ENCODE results near the gene PACSIN1.
"Not testable (repeated sequence)": the region's sequence is repeated elsewhere in the genome, so short reads cannot be mapped to it uniquely, and the experiment has no call there.

Gene PACSIN1

DNA sequence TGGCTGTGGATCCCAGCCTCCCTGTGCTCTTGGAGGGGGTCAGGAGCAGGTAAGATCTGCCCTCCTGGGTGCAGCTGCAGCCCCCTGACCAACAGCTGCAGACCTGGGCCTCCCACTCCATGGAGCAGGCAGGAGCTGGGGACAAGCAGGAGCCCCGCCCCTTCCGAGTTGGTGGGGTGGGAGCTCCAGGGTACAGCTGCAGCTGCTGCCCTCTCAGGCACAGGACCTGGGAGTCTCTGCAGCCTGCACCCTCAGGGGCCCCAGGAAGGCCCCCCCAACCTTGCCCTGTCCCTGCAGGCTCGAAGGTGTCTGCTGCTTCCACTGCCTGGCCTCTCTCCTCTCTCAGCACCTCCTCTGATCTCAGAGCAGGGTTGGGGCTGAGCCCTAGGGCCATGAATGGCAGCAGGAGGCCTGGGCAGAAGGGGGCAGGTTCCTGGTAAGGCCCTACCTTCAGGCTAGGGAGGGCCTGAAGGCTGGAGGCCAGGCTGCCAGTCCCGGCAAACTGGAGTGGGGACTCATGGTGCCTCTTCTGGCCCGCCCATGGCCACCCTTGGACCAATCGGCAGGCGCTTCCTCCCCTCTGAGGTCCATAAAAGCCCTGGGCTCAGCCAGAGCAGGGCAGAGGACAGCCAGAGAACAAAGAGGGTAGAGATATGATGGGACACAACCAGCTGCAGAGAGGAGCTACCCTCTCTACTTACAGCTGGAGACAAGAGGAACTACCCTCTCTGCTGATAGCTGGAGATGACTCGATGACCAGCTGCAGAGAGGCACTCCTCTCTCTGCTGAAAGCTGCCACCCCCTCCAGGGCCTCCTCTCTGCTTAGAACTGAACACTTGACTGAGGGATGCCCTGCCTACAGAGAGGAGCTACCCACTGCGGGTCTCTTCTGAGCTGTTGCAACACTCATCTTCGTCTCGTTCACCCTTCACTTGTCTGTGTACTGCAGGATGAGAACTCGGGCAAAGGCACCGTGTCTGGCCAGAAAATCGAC, 7.8 kb upstream of the PACSIN1 start:
- DNase-seq (ENCODE audit: low read depth in 4 of 4, low spot score in 1 of 4): no peak

DNA sequence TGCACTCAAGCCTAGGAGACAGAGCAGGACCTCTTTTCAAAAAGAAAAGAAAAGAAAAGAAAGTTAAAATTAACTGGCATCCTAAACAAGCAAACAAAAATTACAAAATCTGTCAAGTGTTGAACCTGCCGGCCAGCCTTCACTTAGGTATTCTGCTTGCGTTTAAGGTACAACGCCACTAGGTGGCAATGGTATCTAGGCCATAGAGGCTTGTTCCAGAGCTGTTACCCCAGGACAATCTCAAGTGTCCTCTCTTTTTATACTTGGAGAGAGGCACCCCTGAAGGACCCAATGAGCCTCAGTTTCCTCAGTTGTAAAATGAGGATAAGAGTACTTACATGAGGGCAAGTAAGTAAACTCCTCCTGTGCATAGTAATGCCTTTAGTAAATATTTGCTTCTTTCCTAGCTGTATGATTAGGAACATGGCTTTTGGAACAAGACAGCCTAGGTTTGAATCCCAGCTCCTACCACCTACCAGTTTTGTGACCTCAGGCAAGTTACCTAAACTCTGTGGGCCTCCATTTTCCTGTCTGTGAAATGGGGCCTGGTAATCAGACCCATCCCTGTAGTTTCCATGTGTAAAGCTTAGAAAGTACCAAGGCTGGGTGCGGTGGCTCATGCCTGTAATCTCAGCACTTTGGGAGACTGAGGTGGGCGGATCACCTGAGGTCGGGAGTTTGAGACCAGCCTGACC, 5.8 kb upstream of the PACSIN1 start:
- peak in 3 of 4 experiments; percentile 11 to 20 (median 20) for DNase-seq (ENCODE audit: low read depth in 4 of 4, low spot score in 1 of 4)

DNA sequence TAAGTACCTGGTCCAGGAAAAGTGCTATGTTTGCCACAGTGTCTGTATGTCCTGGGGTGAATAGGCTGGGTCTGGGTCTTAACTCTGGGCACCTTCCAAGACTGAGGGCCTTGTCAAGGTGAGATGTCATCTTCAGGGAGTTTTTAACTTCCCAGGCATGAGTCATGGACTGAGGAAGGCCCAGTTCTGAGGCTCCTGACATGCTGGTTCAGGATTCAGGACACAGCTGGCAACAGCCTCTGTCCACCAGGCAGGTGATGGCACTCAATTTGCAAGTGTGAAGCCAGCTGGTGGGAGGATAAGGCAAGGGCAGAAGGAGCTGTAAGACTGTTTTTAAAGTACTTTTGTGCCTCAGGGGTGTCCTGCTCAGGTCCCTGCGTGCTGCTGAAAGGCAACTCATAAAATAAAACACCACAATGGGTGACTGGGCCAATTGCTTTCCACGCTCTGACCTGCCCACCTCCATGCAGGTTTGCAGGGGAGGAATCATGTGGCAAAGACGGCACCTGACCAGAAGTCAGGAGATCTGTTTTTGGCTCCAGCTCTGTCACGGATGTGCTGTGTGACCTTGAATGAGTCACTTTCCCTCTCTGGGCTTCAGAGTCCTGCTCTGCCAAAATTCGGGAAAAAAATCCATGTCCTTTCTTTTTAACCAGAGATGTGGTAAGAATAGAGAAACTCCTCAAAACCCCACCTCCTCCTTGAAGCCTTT, 4.9 kb upstream of the PACSIN1 start:
- no peak for DNase-seq (ENCODE audit: low read depth in 4 of 4, low spot score in 1 of 4)

DNA sequence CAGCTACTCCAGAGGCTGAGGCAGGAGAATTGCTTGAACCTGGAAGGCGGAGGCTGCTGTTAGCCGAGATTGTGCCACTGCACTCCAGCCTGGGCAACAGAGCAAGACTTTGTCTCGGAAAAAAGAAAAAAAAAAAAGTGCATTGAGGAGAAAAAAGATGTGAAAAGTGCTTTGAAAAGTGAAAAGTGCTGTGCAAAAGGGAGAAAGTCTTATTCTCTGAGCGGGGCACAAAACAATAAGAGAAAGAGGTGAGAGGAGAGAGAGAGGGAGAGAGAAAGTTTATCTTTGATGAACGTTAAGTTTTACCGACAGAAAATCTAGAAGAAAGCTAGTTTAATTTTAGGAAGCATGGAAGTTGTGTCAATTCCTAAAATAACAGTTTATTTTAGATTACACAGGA, 3.9 kb upstream of the PACSIN1 start:
- DNase-seq (ENCODE audit: low read depth in 4 of 4, low spot score in 1 of 4): no peak

DNA sequence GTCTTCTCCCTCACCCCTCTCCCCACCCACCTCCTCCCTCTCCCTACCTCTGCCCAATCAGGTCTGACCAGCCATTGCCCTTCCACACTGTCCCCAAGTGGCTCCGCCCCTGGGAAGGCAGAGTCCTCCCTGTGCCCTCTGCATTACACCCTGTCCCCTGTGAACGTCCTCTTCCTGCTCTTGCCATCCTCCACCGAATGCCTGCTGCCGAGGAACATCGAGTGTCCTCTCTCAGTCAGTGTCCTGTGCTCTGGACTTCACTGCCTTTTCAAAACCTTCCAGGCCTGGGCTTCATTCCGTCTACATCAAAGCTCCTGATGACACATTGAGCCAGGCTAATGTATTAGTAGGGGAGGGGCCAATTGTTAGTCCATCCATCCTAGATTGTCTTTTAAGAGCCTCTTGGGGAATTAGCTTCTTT, 3.3 kb upstream of the PACSIN1 start:
- DNase-seq (ENCODE audit: low read depth in 4 of 4, low spot score in 1 of 4): no peak

DNA sequence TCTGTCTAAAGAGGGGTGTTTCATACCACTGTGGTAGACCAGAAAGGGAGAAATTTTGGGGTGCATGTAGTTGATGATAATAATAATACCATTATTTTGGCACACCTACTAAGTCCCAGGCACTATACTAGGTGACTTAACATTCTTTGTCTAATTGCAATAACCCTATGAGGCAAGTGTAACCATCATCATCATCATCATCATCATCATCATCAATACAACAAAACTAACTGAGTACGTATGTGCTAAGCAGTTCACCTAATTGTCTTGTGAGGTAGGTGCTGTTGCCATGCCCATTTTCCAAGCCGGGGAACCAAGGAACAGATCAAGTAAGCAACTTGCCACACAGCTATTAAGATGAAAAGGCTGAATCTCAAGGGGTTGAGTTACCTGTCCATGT, 2.6 kb upstream of the PACSIN1 start:
- no peak for DNase-seq (ENCODE audit: low read depth in 4 of 4, low spot score in 1 of 4)

DNA sequence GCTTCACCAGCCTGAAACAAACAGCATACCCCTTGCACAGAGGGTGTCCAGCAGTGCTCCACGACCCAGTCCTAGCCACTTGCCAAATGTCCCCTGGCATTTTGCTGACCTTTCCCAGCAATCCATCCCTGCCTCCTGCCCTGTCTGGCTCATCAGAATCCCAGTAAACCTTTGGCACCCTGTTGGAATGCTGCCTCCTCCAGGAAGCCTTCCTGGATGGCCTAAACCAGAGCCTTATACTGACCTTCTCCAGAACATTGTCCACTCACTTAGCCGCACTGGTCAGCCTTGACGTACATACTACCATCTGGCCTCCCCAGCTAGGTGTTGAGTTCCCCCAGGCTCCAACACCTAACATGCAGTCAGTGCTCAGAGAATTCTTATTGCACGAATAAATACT, 2.0 kb upstream of the PACSIN1 start:
- DNase-seq (ENCODE audit: low read depth in 4 of 4, low spot score in 1 of 4): no peak

DNA sequence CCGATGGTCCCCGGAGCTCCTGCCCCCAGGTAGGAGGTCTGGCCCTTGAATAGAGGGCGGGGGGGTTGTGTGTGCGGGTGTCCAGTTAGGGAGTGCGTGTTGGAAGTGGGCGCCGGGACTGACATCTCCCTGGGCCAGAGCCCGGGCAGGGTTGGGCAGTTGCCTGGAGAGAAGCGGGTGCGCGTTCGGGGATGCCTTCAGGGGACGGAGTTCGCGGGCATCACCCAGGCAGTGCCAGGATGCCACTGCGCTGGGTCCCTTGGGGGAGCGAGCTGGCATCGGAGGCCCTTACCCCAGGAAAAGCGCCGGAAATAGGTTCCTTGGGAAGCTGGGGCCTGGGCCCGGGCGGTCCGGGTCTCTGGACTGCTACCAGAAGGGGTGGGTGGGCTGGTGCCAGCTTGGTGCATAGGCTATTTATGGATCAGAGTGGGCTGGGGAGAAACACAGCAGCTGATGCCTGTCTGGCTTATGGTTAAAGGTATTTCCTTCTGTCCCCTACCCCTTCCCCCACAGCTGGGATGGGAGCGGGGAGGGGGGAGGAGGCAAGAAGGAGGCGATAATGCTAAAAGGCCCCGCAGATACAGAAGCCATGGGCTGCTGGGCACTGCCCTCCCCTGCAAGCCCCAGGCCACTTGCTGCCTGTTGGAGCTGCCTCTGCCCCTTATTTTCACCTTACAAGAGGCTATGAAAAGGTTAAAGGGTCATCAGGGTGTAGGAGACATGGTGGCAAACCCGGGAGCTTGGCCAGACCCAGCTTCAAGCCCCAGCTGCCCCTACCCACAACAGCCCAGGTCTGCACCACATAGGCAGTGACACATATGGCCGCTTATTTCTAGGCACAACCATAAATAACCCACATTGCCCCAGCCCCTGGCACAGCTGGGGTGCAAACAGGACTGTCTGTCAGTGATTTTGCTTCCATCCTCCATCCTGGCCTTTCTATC, 638 bp downstream of the PACSIN1 start:
- DNase-seq (ENCODE audit: low read depth in 4 of 4, low spot score in 1 of 4): no peak

DNA sequence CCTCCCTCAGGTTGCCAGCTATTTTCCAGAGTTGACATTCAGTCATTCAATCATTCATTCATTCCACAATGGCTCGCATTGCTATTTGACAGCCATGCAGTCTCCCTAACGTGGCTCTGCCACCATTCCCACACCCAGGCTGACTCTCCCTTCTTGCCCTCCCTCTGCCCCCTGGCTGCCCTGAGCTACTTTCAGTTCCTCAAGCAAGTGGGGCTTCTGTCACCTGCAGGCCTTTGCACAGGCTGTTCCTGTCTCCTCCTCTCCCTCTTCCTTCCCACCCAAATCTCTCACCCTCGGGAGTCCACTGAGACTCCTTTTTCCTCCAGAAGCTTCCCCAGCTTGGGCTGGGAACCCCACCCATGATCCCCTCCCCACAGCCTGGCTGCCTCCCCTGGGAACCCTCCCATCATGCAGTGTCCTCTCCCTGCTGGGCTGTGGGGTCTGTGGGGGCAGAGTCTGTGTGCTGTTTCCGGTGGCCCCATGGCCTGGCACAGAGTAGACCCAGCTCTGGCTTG, 2.6 kb downstream of the PACSIN1 start:
- DNase-seq (ENCODE audit: low read depth in 4 of 4, low spot score in 1 of 4): no peak

DNA sequence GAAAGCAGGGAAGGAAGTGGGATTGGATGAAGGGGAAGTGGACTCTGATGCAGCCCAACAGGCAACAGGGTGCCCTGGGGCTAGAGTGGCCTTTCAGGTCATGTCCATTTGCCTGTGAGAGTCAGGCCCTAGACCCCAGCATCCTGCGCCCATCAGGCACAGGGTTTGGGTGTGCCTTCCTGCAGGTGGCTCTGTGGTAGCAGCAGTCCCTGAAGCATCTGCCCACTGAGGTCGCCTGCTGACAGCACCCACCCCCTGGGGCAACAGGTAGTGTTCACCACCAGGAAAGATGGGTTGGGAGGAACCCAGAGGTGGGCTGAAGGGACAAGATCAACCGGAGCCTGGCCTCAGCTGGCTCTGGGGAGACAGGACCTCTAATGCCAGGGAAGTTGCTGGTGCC, 3.6 kb downstream of the PACSIN1 start:
- no peak for DNase-seq (ENCODE audit: low read depth in 4 of 4, low spot score in 1 of 4)

DNA sequence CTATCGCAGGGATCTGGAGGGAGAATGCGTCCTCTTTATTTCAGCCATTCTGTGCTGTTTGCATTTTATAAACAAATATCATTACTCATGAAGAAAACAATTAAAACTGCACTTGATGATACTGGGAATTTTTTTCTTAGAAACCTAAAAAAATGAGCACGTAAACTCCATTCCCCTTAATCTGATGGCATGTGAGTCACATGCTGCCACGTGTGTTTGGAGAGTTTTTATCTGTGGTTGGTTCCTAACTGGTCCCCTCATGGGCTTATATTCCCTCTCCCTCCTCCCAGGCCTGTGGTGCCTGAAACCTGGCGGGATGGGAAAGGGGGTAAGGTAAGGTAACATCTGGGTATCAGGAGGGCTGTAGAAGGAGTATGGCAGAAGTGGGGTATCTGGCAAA, 6.5 kb downstream of the PACSIN1 start:
- no peak for DNase-seq (ENCODE audit: low read depth in 4 of 4, low spot score in 1 of 4)

DNA sequence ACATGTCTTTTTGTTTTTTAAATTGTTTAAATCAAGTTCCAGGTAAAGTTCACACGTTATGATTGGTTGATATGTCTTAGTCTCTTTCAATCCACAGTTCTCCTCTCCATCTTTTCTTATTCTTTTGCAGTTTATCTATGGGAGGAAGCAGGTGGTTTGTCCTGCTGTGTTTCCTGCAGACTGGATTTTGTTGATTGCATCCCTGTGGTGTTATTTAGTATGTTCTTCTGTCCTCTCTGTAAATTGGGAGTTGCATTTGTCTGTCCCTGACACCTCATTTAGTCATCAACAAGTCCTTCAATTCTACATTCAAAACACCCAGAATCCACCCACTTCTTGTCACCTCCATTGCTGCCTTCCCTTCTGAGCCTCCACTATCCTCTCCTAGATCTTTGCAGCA, 8.1 kb downstream of the PACSIN1 start:
- DNase-seq (ENCODE audit: low read depth in 4 of 4, low spot score in 1 of 4): no peak

DNA sequence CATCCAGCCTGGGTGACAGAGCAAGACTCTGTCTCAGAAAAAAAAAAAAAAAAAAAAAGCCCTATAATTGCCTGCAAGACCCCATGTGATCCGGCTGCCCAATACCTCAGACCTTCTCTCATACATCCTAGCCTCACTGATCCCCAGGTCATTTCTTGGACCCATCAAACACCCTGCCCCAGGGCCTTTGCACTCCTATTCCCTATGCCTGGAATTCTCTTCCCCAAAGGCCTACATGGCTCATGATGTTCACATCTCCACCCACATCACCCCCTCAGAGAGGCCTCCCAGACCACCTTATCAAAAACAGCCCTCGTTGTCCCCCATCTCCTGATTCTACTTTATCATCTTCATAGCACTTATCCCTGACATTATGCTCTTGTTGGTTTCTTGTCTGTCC, 8.9 kb downstream of the PACSIN1 start:
- no peak for DNase-seq (ENCODE audit: low read depth in 4 of 4, low spot score in 1 of 4)

DNA sequence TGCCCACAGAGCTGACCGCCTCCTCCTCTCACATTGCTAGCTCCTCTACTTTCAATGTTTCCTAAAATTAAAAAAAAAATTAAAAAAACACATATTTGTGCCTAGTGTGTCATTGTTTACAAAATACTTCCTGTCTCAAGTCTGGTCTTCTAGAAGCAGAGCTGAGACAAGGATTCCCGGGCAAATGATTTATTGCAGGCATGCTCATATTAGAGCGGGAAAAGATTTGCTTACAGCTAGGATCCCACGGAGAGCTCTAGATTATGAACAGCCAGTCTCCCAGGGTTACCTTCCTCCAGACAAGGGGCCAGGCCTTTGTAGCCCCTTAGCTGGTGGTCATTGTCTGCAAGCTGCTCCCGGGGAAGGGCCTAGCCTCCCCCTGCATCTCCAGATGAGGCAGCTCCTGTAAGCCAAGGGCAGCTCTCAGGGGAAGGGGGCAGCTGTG, 9.4 kb downstream of the PACSIN1 start:
- no peak for DNase-seq (ENCODE audit: low read depth in 4 of 4, low spot score in 1 of 4)

DNA sequence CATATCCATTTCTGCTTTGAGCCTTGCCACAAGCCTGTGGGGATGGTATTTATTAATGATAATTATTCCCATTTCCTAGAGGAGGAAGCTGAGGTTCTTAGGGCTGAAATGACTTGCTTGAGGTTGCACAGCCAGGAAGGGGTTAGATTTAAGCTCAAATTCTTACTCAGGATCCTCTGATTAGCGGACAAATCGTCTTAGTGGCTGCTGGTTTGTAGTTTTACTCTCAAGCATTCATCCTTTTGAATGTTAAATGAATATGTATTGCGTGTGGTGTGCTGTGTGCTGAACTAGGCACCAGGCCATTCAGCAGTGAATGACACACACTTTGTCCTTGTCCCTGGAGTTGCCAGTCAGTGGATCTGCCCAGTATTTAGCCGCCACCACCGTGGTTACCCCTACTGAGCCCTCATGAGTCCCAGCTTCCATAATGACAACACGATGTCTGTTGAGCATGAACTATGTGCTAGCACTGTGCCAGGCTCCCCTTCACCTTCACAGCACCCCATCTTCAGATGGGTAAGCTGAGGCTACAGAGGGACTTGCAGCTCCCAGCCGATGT, 10.0 kb downstream of the PACSIN1 start:
- DNase-seq (ENCODE audit: low read depth in 4 of 4, low spot score in 1 of 4): no peak

DNA sequence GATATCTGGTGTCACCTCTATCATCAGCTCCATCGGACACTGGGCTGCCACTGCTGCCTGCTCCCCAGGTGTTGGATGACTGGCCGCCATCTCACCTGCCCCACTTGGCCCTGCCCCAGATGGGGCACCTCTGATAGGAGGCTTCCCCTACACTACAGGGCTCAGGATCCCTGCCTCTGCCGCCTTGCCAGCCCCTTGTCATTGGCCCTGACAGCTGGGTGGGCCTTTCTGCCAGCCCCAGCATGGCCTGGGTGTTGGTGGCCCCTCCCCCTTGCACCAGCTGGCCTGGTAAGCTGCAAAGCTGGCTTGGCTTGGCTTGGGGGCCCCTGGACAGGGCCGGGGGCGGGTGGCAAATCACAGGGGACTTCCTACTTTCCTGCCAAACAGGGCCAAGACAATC, 10.6 kb downstream of the PACSIN1 start:
- DNase-seq (ENCODE audit: low read depth in 4 of 4, low spot score in 1 of 4): no peak

DNA sequence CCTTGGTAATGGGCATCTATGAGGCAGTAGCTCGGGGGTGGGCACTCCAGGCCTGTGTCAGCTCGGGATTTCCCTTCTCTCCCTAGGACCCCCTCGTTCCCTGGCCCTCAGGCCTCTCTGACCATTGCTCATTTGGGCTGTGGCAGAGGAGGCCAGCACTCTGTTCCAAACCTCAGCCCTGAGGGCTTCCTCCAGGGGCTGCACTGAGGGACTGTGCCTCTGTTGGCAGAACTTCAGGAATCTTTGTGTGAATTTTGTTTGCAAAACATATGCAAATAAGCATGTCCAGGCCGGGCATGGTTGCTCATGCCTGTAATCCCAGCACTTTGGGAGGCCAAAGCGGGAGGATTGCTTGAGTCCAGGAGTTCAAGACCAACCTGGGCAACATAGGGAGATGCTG, 11.0 kb downstream of the PACSIN1 start:
- DNase-seq (ENCODE audit: low read depth in 4 of 4, low spot score in 1 of 4): no peak

DNA sequence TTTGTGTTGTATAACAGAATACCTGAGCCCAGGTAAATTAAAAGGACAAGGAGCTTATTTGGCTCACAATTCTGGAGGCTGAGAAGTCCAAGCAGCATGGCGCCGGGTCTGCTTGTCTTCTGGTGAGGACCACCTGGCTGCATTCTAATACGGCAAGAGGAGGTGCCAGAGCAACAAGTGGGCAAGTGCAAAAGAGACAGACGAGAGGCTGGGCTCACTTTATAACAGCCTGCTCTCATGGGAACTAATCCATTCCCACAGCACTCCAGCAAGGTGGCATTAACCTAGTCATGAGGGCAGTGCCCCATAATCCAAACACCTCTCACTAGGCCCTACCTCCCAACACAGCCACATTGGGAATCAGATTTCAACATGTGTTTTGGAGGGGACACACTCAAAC, 12.9 kb downstream of the PACSIN1 start:
- no peak for DNase-seq (ENCODE audit: low read depth in 4 of 4, low spot score in 1 of 4)

DNA sequence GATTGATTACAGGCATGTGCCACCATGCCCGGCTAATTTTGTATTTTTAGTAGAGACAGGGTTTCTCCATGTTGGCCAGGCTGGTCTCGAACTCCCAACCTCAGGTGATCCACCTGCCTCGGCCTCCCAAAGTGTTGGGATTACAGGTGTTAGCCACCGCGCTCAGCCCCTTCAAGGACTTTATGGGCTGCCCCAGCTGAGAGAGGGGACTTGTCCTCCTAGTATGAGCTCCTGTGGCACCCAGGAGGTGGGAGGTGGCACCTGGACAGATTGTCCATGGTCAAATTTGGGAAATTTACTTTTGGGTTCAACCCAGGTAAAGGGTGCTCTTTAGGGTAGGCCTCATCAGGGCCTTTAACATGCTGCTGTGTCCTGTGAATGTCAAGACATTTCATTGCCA, 17.9 kb downstream of the PACSIN1 start:
- DNase-seq (ENCODE audit: low read depth in 4 of 4, low spot score in 1 of 4): not testable (repeated sequence)

DNA sequence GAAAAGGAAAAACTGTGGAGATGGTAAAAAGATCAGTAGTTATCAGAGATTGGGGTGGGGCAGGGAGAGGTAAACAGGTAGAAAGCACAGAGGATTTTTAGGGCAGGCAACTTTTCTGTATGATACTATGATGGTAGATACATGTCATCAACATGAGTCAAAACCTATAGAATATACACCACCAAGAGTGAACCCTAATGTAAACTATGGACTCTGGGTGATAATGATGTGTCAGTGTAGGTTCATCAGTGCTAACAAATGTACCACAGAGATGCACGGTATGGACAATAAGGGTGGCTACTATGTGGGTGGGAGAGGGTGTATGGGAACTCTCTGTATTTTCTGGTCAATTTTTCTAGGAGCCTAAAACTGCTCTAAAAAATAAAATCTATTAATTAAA, 18.5 kb downstream of the PACSIN1 start:
- no peak for DNase-seq (ENCODE audit: low read depth in 4 of 4, low spot score in 1 of 4)

All from stimulated activated CD4-positive, alpha-beta T cell treated with anti-CD3 and anti-CD28 coated beads, Interleukin-1b, Interleukin-23, amount 100 ng/mL, for 24 hours (primary cell).